ENCODE measurements around the gene LACC1.

The LACC1 gene

GRCh38 chr13:43918636-43919035 is 38.9 kb downstream of the LACC1 start:
- H3K9ac ChIP-seq (ENCODE audit: low read length in 2 of 2), result no peak overlapping the region
- no peaks in the 10 kb centered on the region for H3K4me1 ChIP-seq (ENCODE audit: control insufficient read depth, insufficient read depth, low read length)
- H3K9me3 ChIP-seq (ENCODE audit: control insufficient read depth in 2 of 2, low read length in 2 of 2), result no peaks in the 10 kb centered on the region
- H3K27me3 ChIP-seq (ENCODE audit: control insufficient read depth in 1 of 2, insufficient read depth in 2 of 2, low read length in 2 of 2), result no peaks in the 10 kb centered on the region
- no peak overlapping the region for H3K4me3 ChIP-seq (ENCODE audit: low read length in 2 of 2)
- H3K36me3 ChIP-seq (ENCODE audit: control insufficient read depth in 2 of 2, insufficient read depth in 2 of 2, low read length in 2 of 2), result no peaks in the 10 kb centered on the region
- no peak overlapping the region for H3K27ac ChIP-seq (ENCODE audit: low read length)

GRCh38 chr13:43920965-43921674 is 41.4 kb downstream of the LACC1 start:
- H3K4me3 ChIP-seq (ENCODE audit: low read length in 2 of 2), result no peak overlapping the region
- no peak overlapping the region for H3K27ac ChIP-seq (ENCODE audit: low read length)
- H3K27me3 ChIP-seq (ENCODE audit: control insufficient read depth in 1 of 2, insufficient read depth in 2 of 2, low read length in 2 of 2), result no peaks in the 10 kb centered on the region
- H3K9ac ChIP-seq (ENCODE audit: low read length in 2 of 2), result no peak overlapping the region
- H3K36me3 ChIP-seq (ENCODE audit: control insufficient read depth in 2 of 2, insufficient read depth in 2 of 2, low read length in 2 of 2), result no peaks in the 10 kb centered on the region
- H3K4me1 ChIP-seq (ENCODE audit: control insufficient read depth, insufficient read depth, low read length), result no peaks in the 10 kb centered on the region
- H3K9me3 ChIP-seq (ENCODE audit: control insufficient read depth in 2 of 2, low read length in 2 of 2), result no peaks in the 10 kb centered on the region

DNA sequence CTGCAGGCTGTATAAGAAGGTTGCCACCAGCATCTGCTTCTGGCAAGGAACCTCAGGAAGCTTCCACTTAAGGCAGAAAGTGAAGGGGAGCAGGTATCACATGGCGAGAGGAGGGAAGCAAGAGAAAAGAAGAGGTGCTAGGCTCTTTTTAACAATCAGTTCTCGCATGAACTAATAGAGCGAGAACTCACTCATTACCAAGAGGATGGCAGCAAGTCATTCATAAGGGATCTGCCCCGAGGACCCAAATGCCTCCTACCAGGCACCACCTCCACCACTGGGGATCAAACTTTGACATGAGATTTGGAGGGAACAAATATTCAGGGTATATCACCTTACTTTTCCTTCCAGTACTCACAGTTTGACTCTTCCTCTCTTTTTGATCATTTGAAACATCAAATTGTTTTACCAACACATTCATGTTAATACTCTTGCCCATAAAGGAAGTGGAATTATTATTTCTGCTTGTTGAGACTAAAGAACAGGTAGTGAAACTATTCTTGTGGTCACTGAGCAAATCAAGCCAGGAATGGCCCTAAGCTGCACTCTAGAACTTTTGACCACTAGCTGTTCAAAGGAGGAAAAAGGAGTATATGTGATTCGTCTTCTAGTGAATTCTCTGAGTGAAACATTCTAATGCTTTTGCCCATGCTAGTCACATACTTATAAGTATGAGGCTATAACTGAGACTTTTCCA is 45.0 kb downstream of the LACC1 start:
- no peak overlapping the region for H3K9ac ChIP-seq (ENCODE audit: low read length in 2 of 2)
- H3K9me3 ChIP-seq (ENCODE audit: control insufficient read depth in 2 of 2, low read length in 2 of 2), result no peaks in the 10 kb centered on the region
- H3K36me3 ChIP-seq (ENCODE audit: control insufficient read depth in 2 of 2, insufficient read depth in 2 of 2, low read length in 2 of 2), result no peaks in the 10 kb centered on the region
- no peak overlapping the region for H3K27ac ChIP-seq (ENCODE audit: low read length)
- no peak overlapping the region for H3K4me3 ChIP-seq (ENCODE audit: low read length in 2 of 2)
- H3K27me3 ChIP-seq (ENCODE audit: control insufficient read depth in 1 of 2, insufficient read depth in 2 of 2, low read length in 2 of 2), result no peaks in the 10 kb centered on the region
- no peaks in the 10 kb centered on the region for H3K4me1 ChIP-seq (ENCODE audit: control insufficient read depth, insufficient read depth, low read length)

GRCh38 chr13:43929947-43930346 is 50.2 kb downstream of the LACC1 start:
- no peak overlapping the region for H3K9ac ChIP-seq (ENCODE audit: low read length in 2 of 2)
- H3K27ac ChIP-seq (ENCODE audit: low read length), result no peak overlapping the region
- H3K36me3 ChIP-seq (ENCODE audit: control insufficient read depth in 2 of 2, insufficient read depth in 2 of 2, low read length in 2 of 2), result no peaks in the 10 kb centered on the region
- H3K4me1 ChIP-seq (ENCODE audit: control insufficient read depth, insufficient read depth, low read length), result no peaks in the 10 kb centered on the region
- H3K27me3 ChIP-seq (ENCODE audit: control insufficient read depth in 1 of 2, insufficient read depth in 2 of 2, low read length in 2 of 2), result no peaks in the 10 kb centered on the region
- H3K4me3 ChIP-seq (ENCODE audit: low read length in 2 of 2), result no peak overlapping the region
- H3K9me3 ChIP-seq (ENCODE audit: control insufficient read depth in 2 of 2, low read length in 2 of 2), result no peaks in the 10 kb centered on the region

GRCh38 chr13:43933378-43933777 is 53.7 kb downstream of the LACC1 start:
- H3K36me3 ChIP-seq (ENCODE audit: control insufficient read depth in 2 of 2, insufficient read depth in 2 of 2, low read length in 2 of 2), result no peaks in the 10 kb centered on the region
- no peak overlapping the region for H3K9ac ChIP-seq (ENCODE audit: low read length in 2 of 2)
- no peaks in the 10 kb centered on the region for H3K9me3 ChIP-seq (ENCODE audit: control insufficient read depth in 2 of 2, low read length in 2 of 2)
- H3K4me3 ChIP-seq (ENCODE audit: low read length in 2 of 2), result no peak overlapping the region
- peaks cover 5% of the 10 kb centered on the region for H3K4me1 ChIP-seq (ENCODE audit: control insufficient read depth, insufficient read depth, low read length)
- H3K27ac ChIP-seq (ENCODE audit: low read length), result no peak overlapping the region
- H3K27me3 ChIP-seq (ENCODE audit: control insufficient read depth in 1 of 2, insufficient read depth in 2 of 2, low read length in 2 of 2), result no peaks in the 10 kb centered on the region

DNA sequence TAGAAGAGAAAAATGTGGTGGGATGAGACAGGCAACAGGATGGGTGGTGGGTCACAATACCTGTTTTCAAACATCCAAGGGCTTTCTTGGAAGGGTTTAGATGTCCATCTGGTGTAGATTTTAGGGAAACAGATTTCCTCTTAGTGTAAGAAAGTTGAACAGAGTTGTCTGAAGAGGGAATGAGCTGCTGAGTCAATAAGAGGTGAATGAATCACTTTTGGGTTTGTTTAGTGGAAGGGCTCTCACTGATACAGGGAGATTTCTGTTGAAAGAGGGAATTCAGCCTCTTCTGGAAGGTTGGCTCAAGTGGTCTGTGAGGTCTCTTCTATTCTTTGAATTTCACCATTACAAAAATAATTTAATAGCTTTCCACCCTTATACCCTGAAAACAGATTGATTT is 54.6 kb downstream of the LACC1 start:
- Histone ChIP-seq H3K27ac (ENCODE audit: low read length) (no peak overlapping the region), H3K9ac (ENCODE audit: low read length in 2 of 2) (no peak overlapping the region), H3K9me3 (ENCODE audit: control insufficient read depth in 2 of 2, low read length in 2 of 2) (no peaks in the 10 kb centered on the region), H3K36me3 (ENCODE audit: control insufficient read depth in 2 of 2, insufficient read depth in 2 of 2, low read length in 2 of 2) (no peaks in the 10 kb centered on the region), H3K27me3 (ENCODE audit: control insufficient read depth in 1 of 2, insufficient read depth in 2 of 2, low read length in 2 of 2) (no peaks in the 10 kb centered on the region), H3K4me3 (ENCODE audit: low read length in 2 of 2) (no peak overlapping the region), H3K4me1 (ENCODE audit: control insufficient read depth, insufficient read depth, low read length) (peaks cover 10% of the 10 kb centered on the region)

DNA sequence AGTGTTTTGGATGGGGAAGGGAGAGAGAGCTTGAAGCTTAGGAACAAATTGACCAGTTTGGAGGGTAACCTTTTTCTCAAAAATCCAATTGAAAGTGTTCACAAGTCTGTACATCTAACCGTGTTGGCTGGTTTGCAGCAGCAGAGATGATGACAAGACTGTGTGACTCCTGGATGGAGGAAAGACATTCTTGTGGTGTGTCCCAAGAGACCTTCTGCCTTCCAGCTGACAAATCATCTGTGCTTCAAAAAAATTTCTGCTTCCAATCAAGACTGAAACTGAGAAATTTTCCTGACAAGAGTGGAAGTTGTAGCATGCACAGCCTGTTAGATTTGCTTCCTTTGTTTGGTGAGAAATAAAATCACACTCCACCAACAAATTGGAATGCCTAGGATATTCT is 56.2 kb downstream of the LACC1 start:
- no peaks in the 10 kb centered on the region for H3K36me3 ChIP-seq (ENCODE audit: control insufficient read depth in 2 of 2, insufficient read depth in 2 of 2, low read length in 2 of 2)
- no peaks in the 10 kb centered on the region for H3K9me3 ChIP-seq (ENCODE audit: control insufficient read depth in 2 of 2, low read length in 2 of 2)
- no peaks in the 10 kb centered on the region for H3K27me3 ChIP-seq (ENCODE audit: control insufficient read depth in 1 of 2, insufficient read depth in 2 of 2, low read length in 2 of 2)
- H3K4me1 ChIP-seq (ENCODE audit: control insufficient read depth, insufficient read depth, low read length), result peaks cover 11% of the 10 kb centered on the region
- no peak overlapping the region for H3K9ac ChIP-seq (ENCODE audit: low read length in 2 of 2)
- H3K4me3 ChIP-seq (ENCODE audit: low read length in 2 of 2), result no peak overlapping the region
- H3K27ac ChIP-seq (ENCODE audit: low read length), result no peak overlapping the region

DNA sequence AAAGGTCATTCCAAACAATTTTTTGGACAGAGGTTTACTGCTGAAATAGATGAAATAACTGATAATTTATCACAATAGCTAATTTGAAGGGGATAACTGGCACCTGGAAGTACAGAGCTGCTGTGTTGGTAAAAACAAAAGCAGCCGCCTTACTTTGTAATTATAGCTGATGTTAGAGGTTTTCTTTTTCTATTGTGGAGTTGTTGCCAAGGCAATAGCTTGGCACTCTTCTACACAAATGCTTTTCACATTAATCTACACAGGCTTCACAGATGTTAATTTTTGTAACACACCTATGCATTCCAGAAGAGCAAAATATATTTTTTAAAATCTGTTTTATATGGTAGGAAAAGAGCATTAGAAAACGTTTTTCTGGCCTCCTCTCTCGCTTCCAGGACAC is 56.9 kb downstream of the LACC1 start:
- H3K9me3 ChIP-seq (ENCODE audit: control insufficient read depth in 2 of 2, low read length in 2 of 2), result no peaks in the 10 kb centered on the region
- no peak overlapping the region for H3K4me3 ChIP-seq (ENCODE audit: low read length in 2 of 2)
- H3K27me3 ChIP-seq (ENCODE audit: control insufficient read depth in 1 of 2, insufficient read depth in 2 of 2, low read length in 2 of 2), result no peaks in the 10 kb centered on the region
- no peak overlapping the region for H3K9ac ChIP-seq (ENCODE audit: low read length in 2 of 2)
- H3K4me1 ChIP-seq (ENCODE audit: control insufficient read depth, insufficient read depth, low read length), result peaks cover 11% of the 10 kb centered on the region
- no peak overlapping the region for H3K27ac ChIP-seq (ENCODE audit: low read length)
- H3K36me3 ChIP-seq (ENCODE audit: control insufficient read depth in 2 of 2, insufficient read depth in 2 of 2, low read length in 2 of 2), result no peaks in the 10 kb centered on the region

GRCh38 chr13:43937839-43938238 is 58.1 kb downstream of the LACC1 start:
- H3K9me3 ChIP-seq (ENCODE audit: control insufficient read depth in 2 of 2, low read length in 2 of 2), result no peaks in the 10 kb centered on the region
- no peak overlapping the region for H3K9ac ChIP-seq (ENCODE audit: low read length in 2 of 2)
- no peaks in the 10 kb centered on the region for H3K36me3 ChIP-seq (ENCODE audit: control insufficient read depth in 2 of 2, insufficient read depth in 2 of 2, low read length in 2 of 2)
- H3K4me3 ChIP-seq (ENCODE audit: low read length in 2 of 2), result no peak overlapping the region
- no peaks in the 10 kb centered on the region for H3K27me3 ChIP-seq (ENCODE audit: control insufficient read depth in 1 of 2, insufficient read depth in 2 of 2, low read length in 2 of 2)
- peaks cover 11% of the 10 kb centered on the region for H3K4me1 ChIP-seq (ENCODE audit: control insufficient read depth, insufficient read depth, low read length)
- no peak overlapping the region for H3K27ac ChIP-seq (ENCODE audit: low read length)

DNA sequence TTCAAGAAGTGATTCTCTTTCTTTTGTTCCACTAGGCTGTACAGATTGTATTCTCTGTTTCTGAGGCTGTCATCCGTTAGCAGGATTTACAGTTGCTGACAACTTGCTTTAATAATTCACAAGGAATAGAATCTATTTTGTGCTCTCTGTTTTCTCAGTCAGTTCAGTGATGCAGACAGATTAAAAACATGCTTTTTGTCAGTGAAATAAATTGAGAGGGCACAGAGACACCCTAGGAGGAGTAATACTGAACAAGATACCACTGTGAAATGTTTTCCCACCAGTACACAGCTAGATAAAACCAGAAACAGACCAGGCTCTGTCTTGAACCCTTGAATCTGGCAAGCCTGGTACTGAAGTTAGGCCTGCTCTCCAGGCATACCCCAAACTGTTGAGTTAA is 58.7 kb downstream of the LACC1 start:
- Histone ChIP-seq H3K9me3 (ENCODE audit: control insufficient read depth in 2 of 2, low read length in 2 of 2) (no peaks in the 10 kb centered on the region), H3K27me3 (ENCODE audit: control insufficient read depth in 1 of 2, insufficient read depth in 2 of 2, low read length in 2 of 2) (no peaks in the 10 kb centered on the region), H3K9ac (ENCODE audit: low read length in 2 of 2) (no peak overlapping the region), H3K36me3 (ENCODE audit: control insufficient read depth in 2 of 2, insufficient read depth in 2 of 2, low read length in 2 of 2) (no peaks in the 10 kb centered on the region), H3K27ac (ENCODE audit: low read length) (no peak overlapping the region), H3K4me1 (ENCODE audit: control insufficient read depth, insufficient read depth, low read length) (peaks cover 11% of the 10 kb centered on the region), H3K4me3 (ENCODE audit: low read length in 2 of 2) (no peak overlapping the region)

- Histone ChIP-seq H3K27me3 (ENCODE audit: control insufficient read depth in 1 of 2, insufficient read depth in 2 of 2, low read length in 2 of 2) (no peaks in the 10 kb centered on the region), H3K9me3 (ENCODE audit: control insufficient read depth in 2 of 2, low read length in 2 of 2) (no peaks in the 10 kb centered on the region), H3K4me1 (ENCODE audit: control insufficient read depth, insufficient read depth, low read length) (peaks cover 11% of the 10 kb centered on the region), H3K27ac (ENCODE audit: low read length) (no peak overlapping the region), H3K36me3 (ENCODE audit: control insufficient read depth in 2 of 2, insufficient read depth in 2 of 2, low read length in 2 of 2) (no peaks in the 10 kb centered on the region), H3K9ac (ENCODE audit: low read length in 2 of 2) (no peak overlapping the region), H3K4me3 (ENCODE audit: low read length in 2 of 2) (no peak overlapping the region)
Measured at GRCh38 chr13:43939086-43939485, 59.4 kb downstream of the LACC1 start.
